ENCODE data around the gene TRAF4.

DNA sequence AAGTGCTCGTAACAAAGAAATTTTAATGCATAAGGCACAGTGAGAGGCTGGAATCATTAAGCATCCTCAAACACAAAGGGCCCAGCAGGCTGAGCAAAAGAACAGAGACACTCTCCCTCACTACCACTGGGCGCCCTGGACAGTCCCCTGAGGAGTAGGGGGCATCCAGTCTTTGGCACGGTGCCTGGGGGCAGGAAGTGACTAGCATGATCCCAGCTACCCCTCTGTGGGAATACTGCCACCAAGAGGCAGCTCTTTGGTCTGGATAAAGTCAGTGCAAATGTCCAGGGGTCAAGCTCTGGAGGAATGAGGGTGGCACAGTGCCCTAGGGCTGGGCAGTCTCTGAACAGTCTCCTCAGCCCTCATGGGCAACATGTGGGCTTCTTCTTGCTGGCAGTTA is 29.5 kb upstream of the TRAF4 start:
- TF ChIP-seq CTCF (IDR thresholded peaks at IDR 0.05) (no peak), POLR2AphosphoS5 (IDR thresholded peaks at IDR 0.05) (no peak), POLR2A (IDR thresholded peaks at IDR 0.05; ENCODE audit: low read depth) (no peak)
